Measurements from ENCODE around the gene OSBPL3.

- no peak for TF ChIP-seq CTCF (IDR thresholded peaks at IDR 0.05)
- no peak for TF ChIP-seq EZH2 (IDR thresholded peaks at IDR 0.05; ENCODE audit: borderline replicate concordance, insufficient read depth, low read depth, low read length, poor library complexity, severe bottlenecking)
These were observed 56.7 kb downstream of the OSBPL3 start for GRCh38 chr7:24923172-24923865.

Data from B cell (primary cell).